SKM-1 treated with dmso at 0.1 percent for 144 hours (cell line): ENCODE measurements around the gene NPFFR1.

Source experiments
- DNase-seq: peaks from one replicate; lab custom pipeline; 2025; ENCODE audit not compliant: unreplicated experiment; lab: John Stamatoyannopoulos, UW

Gene NPFFR1

DNA sequence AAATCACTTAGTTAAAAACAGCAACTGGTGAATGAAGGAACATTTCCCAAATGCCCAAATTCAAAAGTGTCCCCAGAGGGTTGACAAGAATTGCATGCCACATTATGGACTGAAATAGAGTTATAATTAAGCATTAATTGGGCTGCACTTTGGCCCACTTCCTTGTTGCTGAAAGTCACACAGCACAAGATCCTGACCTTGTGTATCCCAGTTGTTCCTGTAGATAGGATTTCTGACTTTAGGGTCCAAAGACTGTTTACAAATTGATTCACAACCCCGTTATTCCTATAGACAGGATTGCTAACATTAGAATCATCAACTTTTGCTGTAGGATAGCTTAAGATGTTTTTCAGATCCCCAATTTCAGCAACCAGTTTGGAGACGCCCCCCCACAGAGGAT, 31.5 kb upstream of the NPFFR1 start:
- no peak for DNase-seq

DNA sequence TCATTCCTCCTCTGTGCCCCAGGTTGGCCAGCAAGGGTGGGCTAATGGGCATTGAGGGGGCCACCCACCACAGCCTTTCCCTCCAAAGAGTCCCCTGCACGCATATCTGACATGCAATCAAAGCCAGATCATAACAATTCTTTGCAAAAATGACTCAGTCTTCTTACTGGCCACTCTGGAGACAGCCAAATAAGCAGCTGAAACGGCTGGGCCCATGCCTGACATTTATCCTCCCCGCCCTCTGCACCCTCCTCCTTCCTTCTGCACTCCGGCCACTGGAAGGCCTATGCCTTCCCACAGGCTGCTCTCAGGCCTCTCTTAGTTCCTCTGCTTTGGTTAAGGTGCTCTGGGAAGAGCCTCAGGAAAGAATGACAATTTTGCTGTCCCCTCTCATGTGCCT, 29.2 kb upstream of the NPFFR1 start:
- DNase-seq: no peak

DNA sequence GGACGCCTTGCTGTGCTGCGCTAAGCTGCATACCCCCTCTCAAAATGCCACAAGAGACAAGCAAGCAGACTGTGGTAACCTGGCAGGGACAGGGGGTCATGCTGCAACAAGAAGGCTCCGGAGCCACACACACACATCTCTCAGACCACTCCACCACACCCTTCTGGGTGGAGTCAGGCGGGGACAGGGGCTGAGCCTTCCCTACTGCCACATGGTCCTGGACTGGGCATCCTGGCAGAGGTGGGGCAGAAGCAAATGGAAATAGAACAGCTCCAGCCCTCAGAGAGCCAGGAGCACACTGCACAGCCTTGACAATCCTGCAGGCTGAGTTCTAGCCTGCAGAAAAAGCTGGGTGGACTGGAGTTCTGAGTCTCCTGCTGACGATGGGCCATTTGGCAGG, 28.4 kb upstream of the NPFFR1 start:
- no peak for DNase-seq

GRCh38 chr10:70311698-70312097, 27.9 kb upstream of the NPFFR1 start:
- no peak for DNase-seq

- DNase-seq: no peak
Measured at GRCh38 chr10:70309661-70310060, 25.9 kb upstream of the NPFFR1 start.

DNA sequence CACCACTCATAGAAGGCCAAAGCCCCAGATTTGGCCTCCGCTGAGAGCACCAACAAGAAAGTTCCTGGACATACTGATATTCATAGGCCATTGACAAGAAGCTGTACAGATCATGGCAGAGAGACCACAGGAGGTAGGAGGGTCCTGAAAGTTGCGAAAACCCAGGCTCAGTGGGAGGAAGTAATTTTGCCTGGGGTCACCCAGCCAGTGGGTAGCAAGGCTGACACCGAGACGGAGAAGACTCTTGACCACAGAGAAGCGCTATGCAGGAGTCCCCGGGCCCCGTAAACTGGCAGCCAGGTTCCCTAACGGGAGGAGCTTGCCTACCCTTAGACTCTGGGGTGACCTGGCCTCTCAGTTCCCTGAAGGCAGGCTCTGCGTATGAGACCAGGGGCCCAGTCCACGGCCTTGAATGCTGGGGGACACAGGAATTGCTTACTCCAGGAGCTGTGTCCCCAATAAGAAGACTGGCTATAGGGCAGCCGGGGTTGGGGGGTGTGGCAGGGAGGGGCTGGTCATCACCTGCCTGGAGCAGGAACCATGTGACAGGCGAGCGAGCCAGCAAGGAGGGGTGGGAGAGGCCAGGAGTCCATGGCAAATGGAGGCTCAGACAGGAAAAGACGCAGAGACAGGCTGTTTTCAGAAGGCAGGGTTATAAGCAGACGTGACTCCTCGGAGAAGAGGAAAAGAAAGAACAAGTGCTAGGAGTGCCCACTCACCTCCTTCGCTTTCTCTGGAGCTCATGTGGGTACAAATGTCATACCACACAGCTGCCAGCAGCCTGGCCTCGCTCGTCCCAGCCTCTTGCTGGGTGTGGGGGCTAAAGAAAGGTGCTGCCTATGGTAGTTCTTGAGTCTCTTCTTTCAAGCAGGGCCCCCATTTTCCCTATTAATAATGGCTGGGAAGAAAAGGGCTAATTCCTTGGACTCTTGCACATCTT, 24.6 kb upstream of the NPFFR1 start:
- peak; percentile 33 for DNase-seq

DNA sequence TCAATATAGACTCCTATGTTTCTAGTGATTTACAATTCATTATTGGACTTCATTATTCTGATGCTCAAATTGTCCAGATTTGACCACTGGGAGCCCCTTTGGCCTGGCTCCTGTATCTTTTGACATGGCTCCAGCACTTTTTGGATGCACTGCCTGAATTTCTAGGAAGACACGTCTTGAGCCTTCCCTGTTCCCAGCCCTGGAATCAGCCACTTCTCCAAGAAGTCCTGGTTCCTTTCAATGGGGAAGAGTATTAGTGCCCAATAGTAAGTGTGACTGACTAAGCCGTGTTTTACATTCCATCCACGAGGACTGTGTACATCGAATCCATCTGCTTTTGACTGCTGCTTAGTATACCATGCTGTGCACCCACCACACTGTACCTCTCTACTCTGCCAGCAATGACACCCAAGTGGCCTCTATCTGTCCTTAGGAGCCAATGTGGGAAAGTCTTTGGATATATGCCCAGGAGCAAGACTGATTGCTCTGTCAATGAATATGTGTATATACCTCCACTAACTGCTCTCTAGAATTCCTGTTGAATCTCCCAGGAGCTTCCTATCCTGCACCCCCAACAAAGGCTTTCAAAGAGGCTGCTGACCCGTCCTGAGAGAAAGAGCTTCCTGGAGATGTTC, 23.2 kb upstream of the NPFFR1 start:
- no peak for DNase-seq

DNA sequence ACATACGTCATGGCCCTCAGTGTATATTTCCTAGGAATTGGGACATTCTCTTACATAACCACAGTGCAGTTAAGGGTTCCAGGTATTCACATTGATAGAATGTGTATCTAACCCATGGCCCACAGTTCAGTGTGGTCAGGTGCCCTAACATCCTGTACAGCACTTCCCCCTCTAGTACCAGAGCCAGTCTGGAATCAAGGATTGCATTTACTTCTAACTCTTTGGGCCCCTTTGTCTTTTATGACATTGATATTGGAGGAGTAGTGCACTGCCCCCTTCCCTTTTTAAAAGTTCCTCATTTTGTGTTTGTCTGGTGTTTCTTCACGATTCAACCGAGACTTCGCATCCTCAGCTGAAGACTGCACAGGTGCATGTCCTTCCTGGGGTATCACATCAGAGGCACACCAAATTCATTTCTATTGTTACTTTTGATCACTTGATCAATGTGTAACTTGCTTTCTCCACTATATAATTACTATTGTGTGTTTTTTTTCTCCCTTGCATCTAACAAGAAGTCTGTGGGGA, 22.4 kb upstream of the NPFFR1 start:
- DNase-seq: peak; percentile 88

DNA sequence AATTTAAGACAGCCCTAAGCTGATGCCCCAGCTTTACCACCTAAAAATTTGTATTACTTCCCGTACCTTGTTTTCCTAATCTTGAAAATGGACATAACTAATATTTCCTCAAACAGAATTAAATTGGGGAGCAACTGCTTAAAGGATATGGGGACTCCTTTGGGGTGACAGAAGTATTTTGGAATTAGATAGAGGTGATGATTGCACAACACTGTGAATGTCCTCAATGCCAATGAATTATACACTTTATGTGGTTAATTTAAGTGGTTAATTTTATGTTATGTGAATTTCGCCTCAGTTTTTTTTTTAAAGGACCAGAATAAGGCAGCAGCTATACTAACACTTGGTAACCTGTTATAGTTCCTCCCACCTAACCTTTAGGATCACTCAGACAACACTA, 19.9 kb upstream of the NPFFR1 start:
- DNase-seq: no peak

DNA sequence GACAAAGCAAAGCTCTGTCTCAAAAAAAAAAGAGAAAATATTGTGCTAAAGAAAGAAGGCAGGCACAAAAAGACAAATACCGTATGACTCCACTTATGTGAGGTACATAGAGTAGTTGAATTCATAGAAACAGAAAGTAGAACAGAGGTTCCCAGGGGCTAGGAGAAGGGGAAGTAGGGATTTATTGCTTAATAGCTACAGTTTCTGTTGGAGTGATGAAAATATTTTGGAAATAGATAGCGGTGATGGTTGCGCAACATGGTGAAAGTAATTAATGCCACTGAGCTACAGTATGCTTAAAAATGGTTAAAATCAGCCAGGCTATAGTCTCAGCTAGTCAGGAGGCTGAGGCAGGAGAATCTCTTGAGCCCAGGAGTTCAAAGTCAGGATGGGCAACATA, 18.5 kb upstream of the NPFFR1 start:
- DNase-seq: peak; percentile 95

GRCh38 chr10:70300908-70301597, 17.2 kb upstream of the NPFFR1 start:
- DNase-seq: no peak

- no peak for DNase-seq
Measured at GRCh38 chr10:70300461-70300860, 16.7 kb upstream of the NPFFR1 start.

DNA sequence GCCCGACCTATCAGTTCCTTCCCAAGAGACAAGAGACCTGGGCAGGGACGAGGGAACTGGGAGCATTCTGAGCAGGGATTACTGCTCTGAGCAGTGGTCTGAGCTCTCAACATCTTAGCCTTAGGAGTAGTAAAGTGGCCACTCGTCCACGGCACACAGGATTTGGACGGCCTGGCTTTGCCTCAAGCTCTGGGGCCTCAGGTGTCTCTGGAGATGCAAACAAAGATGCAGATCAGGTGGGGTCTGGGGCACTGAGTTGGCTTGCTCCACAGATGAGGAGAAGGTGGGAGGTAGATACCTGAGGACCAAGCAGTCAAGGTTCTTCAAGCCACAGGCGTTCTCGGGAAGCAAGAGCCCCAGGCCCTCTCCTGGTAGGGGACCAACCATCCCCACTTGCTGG, 16.1 kb upstream of the NPFFR1 start:
- no peak for DNase-seq

DNA sequence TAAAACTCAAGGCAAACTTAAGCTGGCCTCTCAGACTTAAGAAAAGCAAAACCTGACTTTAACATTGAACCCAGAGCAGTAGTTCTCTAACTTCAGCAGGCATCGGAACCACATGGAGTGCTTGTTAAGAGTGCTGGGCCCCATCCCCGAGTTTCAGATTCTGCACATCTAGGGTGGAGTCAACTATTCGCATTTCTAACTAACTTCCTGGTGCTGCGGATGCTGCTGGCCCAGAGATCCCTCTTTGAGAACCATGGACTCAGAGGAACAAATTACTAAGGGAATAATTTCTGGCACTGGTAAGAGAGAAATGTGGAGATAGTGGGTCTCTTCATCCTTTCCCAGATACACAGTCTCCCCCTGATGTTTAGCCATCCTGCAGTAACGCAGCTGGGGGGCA, 14.6 kb upstream of the NPFFR1 start:
- DNase-seq: no peak

GRCh38 chr10:70297224-70297623, 13.4 kb upstream of the NPFFR1 start:
- DNase-seq: no peak

- DNase-seq: no peak
Measured at GRCh38 chr10:70296406-70296899, 12.6 kb upstream of the NPFFR1 start.

- no peak for DNase-seq
Measured at GRCh38 chr10:70295926-70296325, 12.1 kb upstream of the NPFFR1 start.

DNA sequence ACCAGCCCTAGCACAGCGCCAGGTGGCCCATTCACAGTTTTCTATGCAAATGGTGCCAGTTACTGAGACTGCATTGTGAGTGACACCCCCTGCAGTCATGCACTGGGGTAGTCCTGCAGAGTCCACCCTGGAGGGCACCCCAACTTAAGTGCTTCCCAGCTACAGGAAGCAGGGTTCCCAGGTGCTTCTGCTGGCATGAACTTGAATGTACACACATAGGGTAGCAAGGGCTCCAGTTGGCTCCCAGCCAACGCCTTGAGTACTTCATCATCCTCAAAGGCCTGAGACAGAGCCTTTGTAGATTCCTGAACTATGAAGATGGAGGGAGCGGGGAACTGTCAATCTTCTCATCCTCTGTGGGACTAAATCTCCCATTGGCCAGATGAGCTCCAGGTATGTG, 11.5 kb upstream of the NPFFR1 start:
- DNase-seq: no peak

- no peak for DNase-seq
Measured at GRCh38 chr10:70293169-70293843, 9.5 kb upstream of the NPFFR1 start.

GRCh38 chr10:70292004-70292403, 8.2 kb upstream of the NPFFR1 start:
- DNase-seq: no peak

DNA sequence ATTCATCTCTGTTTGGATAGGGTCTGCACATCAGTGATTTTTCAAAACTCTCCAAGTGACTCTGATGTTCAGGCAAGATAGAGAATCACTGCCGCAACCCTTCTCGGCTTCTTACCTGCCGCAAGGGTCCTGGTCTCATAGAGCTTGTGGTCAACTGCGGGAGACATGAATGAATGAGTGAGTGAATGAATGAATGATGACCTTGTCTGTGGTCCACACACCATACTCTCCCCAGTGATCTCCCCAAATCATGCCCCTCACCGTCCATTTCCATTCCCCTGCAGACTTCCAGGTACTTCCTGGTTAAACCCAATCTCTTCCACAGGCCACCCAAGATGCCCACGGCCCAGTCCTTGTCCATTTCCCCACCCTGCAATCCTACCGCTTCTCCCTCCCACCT, 5.9 kb upstream of the NPFFR1 start:
- no peak for DNase-seq
